Caco-2 (cell line): ENCODE data around the gene ADAM30. TPM values are rescaled to one million over a fixed set of nuclear protein-coding genes. Genes with fewer than 3 reads are reported as not detected.

Experiments
- BruUV-seq: library from RNA; stranded (reverse); fragments of 400-500 nt; replicated peaks from 2 replicates; lab custom pipeline; 2021; lab: Mats Ljungman, UMichigan
- CTCF ChIA-PET: fragments of 300-600 bp; sonication (Branson Sonifier 250); formaldehyde crosslinking; loops from one replicate; lab custom pipeline; 2022; ENCODE audit warnings: antibody characterized with exemption; lab: Charles Lee
- POLR2A ChIA-PET: fragments of 300-600 bp; sonication (Branson Sonifier 250); formaldehyde crosslinking; loops from one replicate; lab custom pipeline; 2022; ENCODE audit warnings: antibody characterized with exemption; lab: Charles Lee
- DNase-seq, 2 experiments: peaks; one replicate each; pipeline versions ENCODE4 v3.0.0 to v3.0.0-alpha.2; 2020 to 2022
- H3K27me3 ChIP-seq: replicated peaks from 2 replicates; pipeline ENCODE4 v1.6.0; 2011; ENCODE audit warnings: low read length; ENCODE audit not compliant: control insufficient read depth, insufficient read depth
- H3K36me3 ChIP-seq: 2 replicates; pipeline ENCODE4 v1.5.1; 2011; ENCODE audit warnings: low read length; ENCODE audit not compliant: control insufficient read depth, insufficient read depth
- H3K4me1 ChIP-seq: fragments of 250-450 bp; sonication (Bioruptor Pico); 2 replicates; pipeline ENCODE4 v1.5.1; 2020; ENCODE audit warnings: mild to moderate bottlenecking
- H3K4me3 ChIP-seq: 2 replicates; pipeline ENCODE4 v1.5.1; 2011; ENCODE audit warnings: low read depth, mild to moderate bottlenecking, control low read depth, low read length
- H3K9me3 ChIP-seq: fragments of 250-450 bp; sonication (Bioruptor Pico); 2 replicates; pipeline ENCODE4 v1.5.1; 2020; ENCODE audit warnings: mild to moderate bottlenecking, moderate library complexity
- H3K27ac Mint-ChIP-seq: one replicate; pipeline ENCODE4 v1.8.0; 2022; ENCODE audit warnings: mixed read lengths; ENCODE audit not compliant: unreplicated experiment
- H3K27me3 Mint-ChIP-seq: one replicate; pipeline ENCODE4 v1.8.0; 2022; ENCODE audit warnings: mixed read lengths; ENCODE audit not compliant: insufficient read depth, unreplicated experiment
- H3K36me3 Mint-ChIP-seq: one replicate; pipeline ENCODE4 v1.8.0; 2022; ENCODE audit warnings: mild to moderate bottlenecking, mixed read lengths; ENCODE audit not compliant: insufficient read depth, unreplicated experiment
- H3K4me1 Mint-ChIP-seq: one replicate; pipeline ENCODE4 v1.8.0; 2022; ENCODE audit warnings: low read depth, mixed read lengths; ENCODE audit not compliant: unreplicated experiment
- H3K4me3 Mint-ChIP-seq: one replicate; pipeline ENCODE4 v1.8.0; 2022; ENCODE audit warnings: mild to moderate bottlenecking, moderate library complexity, mixed read lengths; ENCODE audit not compliant: unreplicated experiment
- H3K9me3 Mint-ChIP-seq: one replicate; pipeline ENCODE4 v1.8.0; 2022; ENCODE audit warnings: mixed read lengths; ENCODE audit not compliant: unreplicated experiment
- intact Hi-C: fragments of 100-400 bp; cut with micrococcal nuclease; formaldehyde crosslinking; loops from one replicate; pipeline ENCODE4 v1.10.0; 2022; ENCODE audit not compliant: unreplicated experiment
- total RNA-seq: library from RNA; stranded (reverse); gene quantifications from 2 replicates; pipeline ENCODE4 v1.2.3, GENCODE V29; 2022
- TF ChIP-seq, protein P1 (sequence below), 2 experiments: fragments of 200-600 bp in 1 of 2; IDR thresholded peaks; 1 replicate in 1 of 2; 2 replicates in 1 of 2; pipeline versions ENCODE4 v1.5.1 to v1.8.0; 2011 to 2022; ENCODE audit warnings: antibody characterized with exemption in 1 of 2, control low read depth in 1 of 2, inconsistent platforms in 1 of 2, low read depth in 1 of 2, low read length in 1 of 2, mild to moderate bottlenecking in 1 of 2, moderate library complexity in 1 of 2; ENCODE audit not compliant: insufficient read depth in 1 of 2, severe bottlenecking in 1 of 2, unreplicated experiment in 1 of 2

ADAM30 gene
- total RNA-seq, 1 experiment from 2014 or later = not detected

- H3K4me1 ChIP-seq = no peaks in the 10 kb centered on the region
- no peak for DNase-seq
- intact Hi-C loops = no loop called here
- no peaks in the 10 kb centered on the region for H3K27me3 ChIP-seq
- Mint-ChIP-seq H3K27me3 (no peaks in the 10 kb centered on the region), H3K36me3 (no peaks in the 10 kb centered on the region), H3K4me1 (no peaks in the 10 kb centered on the region), H3K27ac (no peak overlapping the region), H3K9me3 (no peaks in the 10 kb centered on the region), H3K4me3 (no peak overlapping the region)
- BruUV-seq = no TSS peak
- ChIA-PET CTCF (no interaction called here), POLR2A (no interaction called here)
- H3K9me3 ChIP-seq = no peaks in the 10 kb centered on the region
- H3K4me3 ChIP-seq = no peak overlapping the region
- H3K36me3 ChIP-seq = peaks cover 2% of the 10 kb centered on the region; the same call in 1 of the 2 replicates
- TF ChIP-seq, protein P1, sequence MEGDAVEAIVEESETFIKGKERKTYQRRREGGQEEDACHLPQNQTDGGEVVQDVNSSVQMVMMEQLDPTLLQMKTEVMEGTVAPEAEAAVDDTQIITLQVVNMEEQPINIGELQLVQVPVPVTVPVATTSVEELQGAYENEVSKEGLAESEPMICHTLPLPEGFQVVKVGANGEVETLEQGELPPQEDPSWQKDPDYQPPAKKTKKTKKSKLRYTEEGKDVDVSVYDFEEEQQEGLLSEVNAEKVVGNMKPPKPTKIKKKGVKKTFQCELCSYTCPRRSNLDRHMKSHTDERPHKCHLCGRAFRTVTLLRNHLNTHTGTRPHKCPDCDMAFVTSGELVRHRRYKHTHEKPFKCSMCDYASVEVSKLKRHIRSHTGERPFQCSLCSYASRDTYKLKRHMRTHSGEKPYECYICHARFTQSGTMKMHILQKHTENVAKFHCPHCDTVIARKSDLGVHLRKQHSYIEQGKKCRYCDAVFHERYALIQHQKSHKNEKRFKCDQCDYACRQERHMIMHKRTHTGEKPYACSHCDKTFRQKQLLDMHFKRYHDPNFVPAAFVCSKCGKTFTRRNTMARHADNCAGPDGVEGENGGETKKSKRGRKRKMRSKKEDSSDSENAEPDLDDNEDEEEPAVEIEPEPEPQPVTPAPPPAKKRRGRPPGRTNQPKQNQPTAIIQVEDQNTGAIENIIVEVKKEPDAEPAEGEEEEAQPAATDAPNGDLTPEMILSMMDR (IDR thresholded peaks at IDR 0.05; ENCODE audit: insufficient read depth in 1 of 2, low read depth in 1 of 2, low read length in 1 of 2, severe bottlenecking in 1 of 2, unreplicated experiment in 1 of 2) = no peak
Measured at GRCh38 chr1:119915517-119915916, 19.2 kb upstream of the ADAM30 start.

GRCh38 chr1:119914071-119914470 lies 17.8 kb upstream of the ADAM30 start:
- Mint-ChIP-seq H3K4me1 (no peaks in the 10 kb centered on the region), H3K27me3 (no peaks in the 10 kb centered on the region), H3K27ac (no peak overlapping the region), H3K4me3 (no peak overlapping the region), H3K36me3 (no peaks in the 10 kb centered on the region), H3K9me3 (no peaks in the 10 kb centered on the region)
- CTCF ChIA-PET = no interaction called here
- no peaks in the 10 kb centered on the region for H3K27me3 ChIP-seq
- H3K4me3 ChIP-seq = no peak overlapping the region
- H3K4me1 ChIP-seq = no peaks in the 10 kb centered on the region
- H3K9me3 ChIP-seq = no peaks in the 10 kb centered on the region
- DNase-seq = no peak
- peaks cover 2% of the 10 kb centered on the region; the same call in 1 of the 2 replicates for H3K36me3 ChIP-seq
- no TSS peak for BruUV-seq
- POLR2A ChIA-PET = no interaction called here
- TF ChIP-seq, protein P1 (IDR thresholded peaks at IDR 0.05; ENCODE audit: insufficient read depth in 1 of 2, low read depth in 1 of 2, low read length in 1 of 2, severe bottlenecking in 1 of 2, unreplicated experiment in 1 of 2) = no peak
- intact Hi-C loops = no loop called here

- no peaks in the 10 kb centered on the region for H3K9me3 Mint-ChIP-seq
- BruUV-seq = no TSS peak
- intact Hi-C loops = no loop called here
Measured at GRCh38 chr1:119912963-119913362, 16.6 kb upstream of the ADAM30 start.

More at GRCh38 chr1:119912963-119913362, 16.6 kb upstream of the ADAM30 start:
- Histone ChIP-seq H3K4me3 (no peak overlapping the region), H3K9me3 (no peaks in the 10 kb centered on the region), H3K36me3 (no peaks in the 10 kb centered on the region; the same call in 1 of the 2 replicates), H3K4me1 (no peaks in the 10 kb centered on the region), H3K27me3 (no peaks in the 10 kb centered on the region)
- no peaks in the 10 kb centered on the region for H3K4me1 Mint-ChIP-seq
- CTCF ChIA-PET = no interaction called here
- no peak overlapping the region for H3K27ac Mint-ChIP-seq
- no peak for DNase-seq
- no peak overlapping the region for H3K4me3 Mint-ChIP-seq
- H3K27me3 Mint-ChIP-seq = no peaks in the 10 kb centered on the region
- POLR2A ChIA-PET = no interaction called here
- H3K36me3 Mint-ChIP-seq = no peaks in the 10 kb centered on the region
- TF ChIP-seq, protein P1 (IDR thresholded peaks at IDR 0.05; ENCODE audit: insufficient read depth in 1 of 2, low read depth in 1 of 2, low read length in 1 of 2, severe bottlenecking in 1 of 2, unreplicated experiment in 1 of 2) = no peak
